Dermis blood vessel endothelial cell (primary cell): ENCODE results near the gene IFT80. TPM values are rescaled to one million over a fixed set of nuclear protein-coding genes. Genes with fewer than 3 reads are reported as not detected.
A peak's percentile ranks its signal among the peaks of the same experiment; 100 is the strongest.

Experiments
- DNase-seq: peaks from one replicate; pipeline ENCODE4 v3.0.0; 2010
- total RNA-seq: library from RNA; depleted of rRNA; stranded (reverse); fragments of >200 nt; gene quantifications from 2 replicates; pipeline ENCODE4 v1.2.3, GENCODE V29; 2014

IFT80 gene
- total RNA-seq = 28.6 and 31.4 TPM in 2 replicates

DNA sequence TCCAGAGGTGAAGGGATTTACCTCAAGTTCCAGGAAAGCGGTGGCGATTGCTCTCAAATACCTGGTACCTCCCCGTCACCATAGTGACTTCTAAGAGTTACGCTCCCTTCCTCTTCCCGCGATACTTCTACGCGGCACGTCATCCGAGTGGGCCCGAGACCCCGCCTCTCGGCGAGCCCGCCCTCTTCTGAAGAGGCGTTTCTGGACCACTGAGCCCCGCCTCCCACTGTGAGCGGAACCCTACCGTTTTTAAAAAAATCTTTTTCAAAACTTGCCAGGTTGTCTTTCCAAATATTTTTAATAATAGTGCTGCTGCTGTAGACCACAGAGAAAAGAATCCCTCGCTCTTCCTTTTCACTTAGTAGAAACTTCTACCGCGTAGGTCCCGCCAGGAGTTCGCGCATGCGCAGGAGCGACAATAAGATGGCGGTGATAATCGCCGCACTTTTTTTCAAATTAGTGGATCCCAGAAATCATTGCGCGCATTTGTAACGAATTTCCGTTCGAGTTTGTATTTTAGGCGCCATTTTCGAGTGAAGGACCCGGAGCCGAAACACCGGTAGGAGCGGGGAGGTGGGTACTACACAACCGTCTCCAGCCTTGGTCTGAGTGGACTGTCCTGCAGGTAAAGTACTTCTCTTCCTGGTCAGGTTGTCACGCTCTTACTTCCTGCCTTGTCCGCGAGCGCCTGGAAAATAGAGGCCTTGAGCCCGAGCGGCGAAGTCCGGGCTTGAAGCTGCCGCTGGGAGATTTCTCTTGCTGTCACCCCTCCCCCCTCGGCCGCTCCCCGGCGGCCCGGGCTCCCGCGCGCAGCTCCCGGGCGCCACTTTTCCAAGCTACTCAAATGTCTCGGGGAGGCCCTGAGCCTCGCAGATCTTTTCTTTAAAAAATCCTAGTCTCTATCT is at the start of gene IFT80, which contains the start of gene SMC4:
TSS of gene IFT80 (minus strand) at position 101 of the 905 bp plus-strand sequence. CDS start 14,625 bp downstream, outside the sequence.
TSS of gene SMC4 (plus strand) at position 526 of the 905 bp plus-strand sequence. CDS start 1,177 bp downstream, outside the sequence.
- DNase-seq = peak; percentile 98

GRCh38 chr3:160447544-160447943 is 48.5 kb upstream of the IFT80 start:
- no peak for DNase-seq

DNA sequence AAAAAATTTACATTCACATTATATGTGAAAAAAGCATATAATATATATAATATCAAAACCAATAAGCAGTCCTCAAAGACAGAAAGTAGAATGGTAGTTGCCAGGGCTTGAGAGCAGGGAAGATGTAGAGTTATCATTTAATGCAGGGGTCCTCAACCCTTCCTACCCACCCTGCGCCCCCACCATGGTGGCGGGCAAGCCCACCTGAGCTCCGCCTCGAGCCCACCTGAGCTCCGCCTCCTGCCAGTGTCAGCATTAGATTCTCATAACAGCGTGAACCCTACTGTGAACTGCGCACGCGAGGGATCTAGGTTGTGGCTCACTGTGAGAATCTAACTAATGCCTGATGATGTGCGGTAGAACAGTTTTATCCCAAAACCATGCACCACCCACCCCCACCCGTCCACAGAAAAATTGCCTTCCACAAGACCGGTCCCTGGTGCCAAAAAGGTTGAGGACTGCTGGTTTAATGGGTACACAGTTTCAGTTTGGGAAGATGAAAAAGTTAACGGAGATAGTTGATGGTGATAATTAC is 47.6 kb upstream of the IFT80 start:
- no peak for DNase-seq

GRCh38 chr3:160445854-160446253 is 46.8 kb upstream of the IFT80 start:
- DNase-seq = no peak

DNA sequence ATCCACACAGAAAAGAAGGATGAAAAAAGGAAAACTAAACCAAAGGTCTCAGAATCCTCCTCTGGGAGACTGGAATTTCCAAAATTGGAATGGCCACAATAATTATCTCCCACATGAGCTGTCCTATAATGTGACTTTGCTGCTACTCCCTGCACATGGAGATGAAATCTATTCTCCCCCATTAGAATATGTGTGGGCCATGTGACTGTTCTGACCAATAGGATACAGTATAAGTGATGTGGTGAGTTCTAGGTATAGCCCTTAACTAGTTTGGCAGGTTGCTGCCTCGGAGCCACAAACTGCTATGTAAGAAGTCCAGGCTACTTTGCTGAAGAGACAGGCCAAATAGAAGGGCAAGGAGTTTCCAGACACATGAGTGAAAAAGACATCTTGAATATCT is 45.4 kb upstream of the IFT80 start:
- DNase-seq = no peak

GRCh38 chr3:160440687-160441086 is 41.7 kb upstream of the IFT80 start:
- no peak for DNase-seq

GRCh38 chr3:160437083-160437455 is 38.0 kb upstream of the IFT80 start:
- no peak for DNase-seq

GRCh38 chr3:160435747-160436146 is 36.7 kb upstream of the IFT80 start:
- DNase-seq = no peak

GRCh38 chr3:160435095-160435494 is 36.1 kb upstream of the IFT80 start:
- DNase-seq = no peak

GRCh38 chr3:160434071-160434470 is 35.0 kb upstream of the IFT80 start:
- DNase-seq = no peak

DNA sequence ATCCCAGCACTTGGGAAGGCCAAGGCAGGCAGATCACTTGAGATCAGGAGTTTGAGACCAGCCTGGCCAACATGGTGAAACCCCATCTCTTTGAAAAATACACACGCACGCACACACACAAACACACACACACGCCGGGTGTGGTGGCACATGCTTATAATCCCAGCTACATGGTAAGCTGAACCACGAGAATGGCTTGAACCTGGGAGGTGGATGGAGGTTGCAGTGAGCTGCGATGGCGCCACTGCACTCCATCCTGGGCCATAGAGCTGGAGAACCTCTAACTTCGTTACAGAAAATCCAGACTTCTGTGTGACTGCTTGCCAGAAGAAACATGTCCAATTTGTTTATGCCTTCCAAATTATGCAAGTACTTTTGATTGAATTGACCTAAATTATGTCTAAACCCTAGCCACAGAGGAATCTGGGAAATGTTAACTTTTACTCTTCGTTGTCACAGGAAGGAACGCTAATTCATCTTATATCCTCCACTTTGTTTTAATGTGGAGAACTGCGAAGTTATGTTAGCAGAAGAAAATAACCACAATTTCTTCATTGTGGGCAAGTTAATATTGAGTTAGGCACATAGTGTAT is 28.9 kb upstream of the IFT80 start:
- no peak for DNase-seq

DNA sequence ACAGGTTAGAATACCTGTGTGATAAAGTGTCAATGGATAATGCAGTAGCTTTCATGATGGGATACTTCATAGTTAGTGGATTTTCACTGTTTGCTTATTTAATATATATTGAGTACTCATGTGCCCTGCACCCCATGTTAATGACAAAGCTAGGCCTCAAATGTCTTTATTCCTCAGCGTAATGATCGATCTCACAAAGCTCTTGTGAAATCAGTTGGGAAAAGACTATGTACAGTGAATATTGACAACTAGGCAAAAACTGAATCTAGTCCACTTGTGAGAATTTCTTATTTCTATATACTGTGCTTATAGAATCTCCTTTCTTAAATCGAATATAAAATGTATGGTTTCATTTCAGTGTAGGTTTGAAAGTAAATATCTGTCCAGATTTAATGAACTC is 18.3 kb upstream of the IFT80 start:
- DNase-seq = no peak

- peak; percentile 90 for DNase-seq
These were observed 14.7 kb upstream of the IFT80 start for GRCh38 chr3:160413613-160414248.

- no peak for DNase-seq
These were observed 13.5 kb upstream of the IFT80 start for GRCh38 chr3:160412477-160412876.

GRCh38 chr3:160409812-160410610 is 11.0 kb upstream of the IFT80 start:
- DNase-seq = peak; percentile 54

DNA sequence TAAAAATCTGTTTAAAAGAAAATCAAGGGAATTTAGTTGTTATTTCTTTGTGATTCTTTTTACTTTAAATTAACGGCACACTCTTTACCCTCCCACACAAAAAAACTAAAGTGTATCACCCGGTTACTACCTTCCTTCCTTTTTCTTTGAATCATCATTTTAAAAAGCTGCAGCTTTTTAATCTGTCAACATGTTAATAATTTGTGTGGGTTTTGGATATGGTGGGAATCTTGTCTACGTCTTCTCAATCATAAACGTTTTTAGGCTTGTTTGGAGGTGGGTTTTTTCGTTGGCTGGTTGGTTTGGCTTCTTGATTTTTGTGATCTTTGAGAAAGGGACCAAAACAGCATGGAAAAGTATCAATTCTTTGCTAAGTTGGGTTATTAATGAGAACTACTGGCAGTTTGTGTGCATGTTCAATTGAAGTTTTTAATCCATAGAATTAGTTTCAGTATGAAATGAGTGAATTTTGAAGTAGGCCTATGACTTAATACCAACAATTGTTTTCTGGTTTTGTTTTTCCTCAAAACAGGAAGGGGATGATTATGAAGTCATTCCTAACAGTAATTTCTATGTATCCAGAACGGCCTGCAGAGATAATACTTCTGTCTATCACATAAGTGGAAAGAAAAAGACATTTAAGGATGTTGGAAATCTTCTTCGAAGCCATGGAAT is 4.9 kb upstream of the IFT80 start:
- DNase-seq = peak; percentile 52

GRCh38 chr3:160403028-160403545 is 4.1 kb upstream of the IFT80 start:
- peak; percentile 32 for DNase-seq

GRCh38 chr3:160402221-160403027 is 3.4 kb upstream of the IFT80 start:
- DNase-seq = peak; percentile 39

DNA sequence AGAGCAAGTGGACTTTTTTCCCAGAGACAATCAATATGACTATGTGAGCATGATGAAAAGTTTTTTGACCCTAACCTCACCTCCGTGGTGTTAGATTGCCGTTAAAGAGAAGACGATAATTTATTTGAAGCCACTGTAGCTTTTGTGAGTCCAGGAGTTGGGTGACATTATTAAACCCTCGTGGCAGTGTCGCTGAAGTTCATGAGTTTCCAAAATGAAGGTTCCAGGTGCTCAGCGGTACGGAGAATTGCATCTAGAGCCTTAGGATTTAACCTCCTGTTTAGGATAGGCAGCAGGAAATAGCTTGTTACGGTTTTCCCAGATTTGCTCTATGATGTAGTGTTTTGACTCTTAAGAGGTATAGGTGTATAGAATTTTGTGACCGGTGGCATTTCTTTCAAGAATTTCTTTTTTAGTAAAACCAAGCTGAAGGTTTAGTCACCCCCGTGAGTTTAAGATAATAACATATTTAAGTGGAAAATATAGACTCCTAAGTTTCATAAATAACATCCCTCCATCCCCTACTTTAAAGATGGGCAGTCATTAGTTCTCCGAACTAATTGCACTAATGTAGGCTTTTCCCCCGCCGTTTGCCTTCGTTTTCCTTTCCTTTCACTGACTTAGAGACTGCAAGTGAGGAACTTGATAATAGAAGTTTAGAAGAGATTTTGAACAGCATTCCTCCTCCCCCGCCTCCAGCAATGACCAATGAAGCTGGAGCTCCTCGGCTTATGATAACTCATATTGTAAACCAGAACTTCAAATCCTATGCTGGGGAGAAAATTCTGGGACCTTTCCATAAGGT is 2.5 kb upstream of the IFT80 start:
- peak; percentile 68 for DNase-seq

DNA sequence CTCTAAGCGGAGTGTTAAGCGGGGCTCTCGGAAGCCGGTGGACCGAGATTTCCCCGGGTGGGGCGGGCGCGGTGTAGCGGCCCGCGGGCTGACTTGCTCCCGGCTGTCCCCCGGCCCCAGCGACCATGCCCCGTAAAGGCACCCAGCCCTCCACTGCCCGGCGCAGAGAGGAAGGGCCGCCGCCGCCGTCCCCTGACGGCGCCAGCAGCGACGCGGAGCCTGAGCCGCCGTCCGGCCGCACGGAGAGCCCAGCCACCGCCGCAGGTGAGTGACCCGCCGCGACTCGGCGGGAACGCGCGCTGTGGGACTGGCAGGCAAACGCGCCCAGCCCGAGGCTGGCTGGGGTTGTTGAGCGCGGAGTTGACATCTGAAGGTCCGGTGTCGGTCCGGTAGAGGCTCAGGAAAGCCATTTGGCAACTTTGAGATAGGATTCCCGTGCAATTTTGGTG is 1.7 kb upstream of the IFT80 start:
- peak; percentile 49 for DNase-seq
